GM18868 (cell line): ENCODE data around the gene PSMB3.
A peak's percentile ranks its signal among the peaks of the same experiment; 100 is the strongest.

Experiments
- ATAC-seq: cut with Tn5 transposase; IDR thresholded peaks from one replicate; pipeline ENCODE4 v1.9.1; 2021; ENCODE audit warnings: mild to moderate bottlenecking, moderate library complexity; ENCODE audit not compliant: unreplicated experiment

The PSMB3 gene

DNA sequence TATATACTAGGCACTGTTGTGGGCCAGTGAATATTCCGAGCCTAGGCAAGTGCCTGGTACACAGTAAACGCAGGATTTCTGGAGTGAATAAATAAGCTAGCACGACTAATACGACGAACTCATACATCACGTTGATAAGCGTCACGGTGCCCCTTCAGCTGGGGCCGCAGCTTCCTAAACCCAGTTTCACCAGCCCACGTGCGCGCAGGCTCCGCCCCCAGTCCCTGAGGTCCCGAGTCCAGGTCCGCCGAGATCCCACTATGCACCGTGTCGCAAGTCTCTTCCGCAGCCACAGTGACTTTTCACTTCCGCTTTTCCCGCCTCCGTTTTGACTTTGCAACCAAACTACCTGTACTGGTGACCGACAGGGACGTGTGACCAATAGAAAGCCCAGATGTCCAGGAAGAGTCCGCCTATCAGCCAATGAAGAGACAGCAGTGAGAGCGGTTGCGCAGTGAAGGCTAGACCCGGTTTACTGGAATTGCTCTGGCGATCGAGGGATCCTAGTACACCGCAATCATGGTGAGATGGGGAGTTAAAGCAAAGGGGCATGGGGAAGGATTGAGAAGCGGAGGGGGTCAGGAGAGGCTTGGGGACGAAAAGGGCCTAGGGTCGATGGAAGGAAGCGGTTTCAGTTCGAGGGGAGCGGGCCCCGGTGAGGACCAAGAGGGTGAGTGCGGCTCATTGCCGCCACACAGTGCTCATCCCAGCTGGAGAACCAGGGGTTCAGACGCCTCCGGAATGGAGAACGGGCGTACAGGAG is at the start of gene PSMB3:
Gene PSMB3 (plus strand): TSS at position 434 of the 763 bp plus-strand sequence. CDS start 86 bp downstream, at position 520.
- peak; percentile 86 for ATAC-seq

DNA sequence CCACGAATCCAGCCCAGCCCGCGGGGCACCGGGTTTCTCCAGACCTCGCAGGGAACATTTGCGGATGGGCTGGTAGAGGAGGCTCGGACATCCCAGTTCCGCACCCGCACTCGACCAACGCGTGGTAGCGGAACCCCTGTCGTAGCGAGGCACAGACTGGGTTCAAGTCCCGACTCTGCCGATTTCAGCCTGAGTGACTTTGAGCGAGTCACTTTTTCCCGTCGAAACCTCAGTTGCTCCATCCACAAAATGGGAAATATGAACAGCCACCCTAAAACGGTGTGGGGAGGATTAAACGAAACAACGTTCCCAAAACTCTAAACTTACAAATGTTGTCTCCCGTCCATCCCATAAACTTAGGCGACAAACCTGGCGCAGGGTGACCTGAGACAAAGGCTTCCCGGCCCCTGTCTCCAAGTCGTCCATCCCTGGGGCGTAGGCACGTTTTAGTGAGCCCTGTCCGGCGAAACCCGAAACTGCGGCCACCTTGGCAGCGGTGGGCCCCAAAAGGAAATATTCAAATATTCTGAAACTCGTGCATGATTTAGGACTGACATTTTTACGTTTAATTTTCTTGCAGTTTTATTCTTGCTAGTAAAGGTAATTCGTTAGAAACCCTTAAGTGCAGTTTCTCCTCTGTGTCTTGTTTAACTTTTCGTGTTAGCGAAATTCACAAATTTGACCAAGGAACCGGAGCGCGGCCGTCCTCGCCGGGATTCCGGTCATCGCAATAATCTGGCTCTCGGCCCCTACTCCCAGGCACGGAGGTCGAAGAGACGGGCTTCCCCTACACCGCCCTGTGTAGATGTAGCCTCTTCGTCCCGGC is 49.4 kb upstream of the PSMB3 start:
- ATAC-seq, result no peak

DNA sequence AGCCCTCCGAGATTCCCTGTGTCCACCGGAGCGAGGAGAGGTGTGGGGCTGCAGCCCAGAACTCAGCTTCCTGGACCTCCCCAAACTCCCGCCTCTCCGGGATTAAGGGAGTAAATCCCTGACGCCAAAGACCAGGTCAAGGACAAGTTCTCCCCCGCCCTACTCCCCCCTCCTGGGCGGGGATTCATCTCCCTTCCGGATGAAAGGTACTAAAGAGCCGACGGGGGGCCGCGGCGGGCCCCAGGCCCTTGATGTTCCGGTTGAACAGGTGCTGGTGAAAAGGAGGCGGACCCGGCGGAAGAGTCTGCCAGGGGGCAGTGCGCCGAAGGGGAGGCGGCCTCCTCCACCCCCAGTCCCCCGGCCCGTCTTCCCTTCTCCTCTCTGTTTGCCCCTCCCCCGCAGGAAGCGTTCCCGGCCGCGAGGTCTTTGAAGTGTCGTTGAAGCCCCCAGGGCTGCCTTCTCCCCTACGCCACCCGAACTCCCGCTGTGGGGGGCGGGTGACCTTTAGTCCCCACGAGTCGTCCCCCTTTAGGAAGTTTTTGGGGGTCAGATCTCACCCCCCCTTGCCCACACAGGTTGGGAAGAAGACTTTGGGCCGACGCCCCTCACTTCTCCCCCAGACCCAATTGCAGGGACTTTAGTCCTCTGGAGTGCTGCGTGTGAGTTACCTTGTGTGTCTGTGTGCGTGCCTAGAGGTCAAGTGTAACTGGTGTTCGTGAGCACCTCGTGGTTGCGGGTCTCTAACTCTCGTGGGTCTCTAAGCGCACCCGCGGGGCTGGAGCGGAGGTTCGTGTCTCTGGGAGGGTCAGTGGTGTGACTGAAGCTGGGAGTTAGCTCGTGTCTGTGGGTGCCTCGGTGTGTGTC is 48.6 kb upstream of the PSMB3 start:
- peak; percentile 23 for ATAC-seq

GRCh38 chr17:38704606-38705522 is 47.7 kb upstream of the PSMB3 start, which contains the start of gene MLLT6:
MLLT6 (plus strand) TSS chr17:38705273; CDS start chr17:38705633, 360 bp downstream.
- ATAC-seq, result no peak

DNA sequence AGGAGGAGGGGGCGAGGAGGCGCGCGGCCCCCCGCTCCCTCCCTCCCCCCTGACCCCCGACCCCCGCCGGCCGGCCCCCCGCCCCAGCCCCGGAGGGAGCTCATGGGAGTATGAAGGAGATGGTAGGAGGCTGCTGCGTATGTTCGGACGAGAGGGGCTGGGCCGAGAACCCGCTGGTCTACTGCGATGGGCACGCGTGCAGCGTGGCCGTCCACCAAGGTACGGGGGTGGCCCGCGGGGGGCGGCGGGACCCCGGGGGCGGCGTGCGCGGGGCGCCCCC is 47.1 kb upstream of the PSMB3 start:
- ATAC-seq, result no peak

GRCh38 chr17:38705803-38706504 is 46.6 kb upstream of the PSMB3 start:
- no peak for ATAC-seq

DNA sequence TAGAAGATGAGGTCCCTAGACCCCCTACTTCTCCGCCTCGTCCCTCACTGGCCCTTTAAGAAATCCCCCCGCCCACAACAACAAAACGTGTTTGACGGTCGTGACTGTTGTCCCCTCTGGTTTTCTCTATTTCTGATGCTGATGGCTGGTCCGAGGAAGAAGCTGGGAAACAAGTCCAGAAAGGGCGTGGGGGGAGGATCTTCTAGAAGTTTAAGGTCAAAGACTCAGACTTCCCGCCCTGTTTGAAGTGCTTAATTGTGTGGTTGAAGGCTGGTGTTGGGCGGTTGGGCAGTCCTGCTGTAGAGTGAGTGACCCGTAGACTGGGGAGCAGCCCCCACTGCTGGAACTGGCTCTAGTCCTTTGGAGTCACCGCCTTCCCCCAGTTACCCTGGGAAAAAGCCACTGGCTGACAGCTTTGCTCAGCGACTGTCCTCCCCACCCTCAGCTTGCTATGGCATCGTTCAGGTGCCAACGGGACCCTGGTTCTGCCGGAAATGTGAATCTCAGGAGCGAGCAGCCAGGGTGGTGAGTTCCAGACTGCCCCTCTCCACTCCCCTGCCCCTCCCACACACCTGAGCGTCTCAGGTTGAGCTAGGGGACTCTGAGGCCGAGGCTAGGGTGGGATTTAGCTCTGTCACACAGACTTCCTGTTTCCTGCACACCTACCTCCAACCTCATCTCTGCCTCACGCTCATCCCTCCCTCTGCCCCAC is 45.9 kb upstream of the PSMB3 start:
- no peak for ATAC-seq

DNA sequence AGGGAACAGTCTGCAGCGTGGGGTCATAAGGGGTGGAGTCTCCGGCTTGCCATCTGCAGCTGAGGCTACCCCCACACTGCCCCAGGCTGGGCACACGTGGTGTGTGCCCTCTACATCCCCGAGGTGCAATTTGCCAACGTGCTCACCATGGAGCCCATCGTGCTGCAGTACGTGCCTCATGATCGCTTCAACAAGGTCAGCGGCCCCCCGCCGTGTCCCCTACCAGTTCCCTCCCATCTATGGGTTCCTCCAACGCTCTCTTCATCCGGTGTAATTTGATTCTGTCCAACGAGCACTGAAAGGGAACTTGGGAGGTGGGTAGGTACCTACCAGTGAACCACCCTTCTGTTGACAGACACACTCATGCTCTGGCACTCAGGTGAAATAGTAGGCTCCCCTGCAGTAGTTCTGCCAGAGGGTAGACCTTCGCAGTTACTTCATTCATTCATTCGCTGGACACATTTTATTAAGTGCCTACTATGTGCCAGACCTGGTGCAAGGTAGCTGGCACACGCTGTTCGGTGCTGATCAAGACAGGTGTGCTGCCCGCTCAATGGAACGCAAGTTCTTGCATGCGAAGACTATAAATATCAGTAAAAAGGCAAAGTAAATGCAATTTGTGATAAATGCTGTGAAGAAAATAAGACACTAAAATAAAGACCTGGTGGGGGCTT is 44.7 kb upstream of the PSMB3 start:
- ATAC-seq, result no peak

DNA sequence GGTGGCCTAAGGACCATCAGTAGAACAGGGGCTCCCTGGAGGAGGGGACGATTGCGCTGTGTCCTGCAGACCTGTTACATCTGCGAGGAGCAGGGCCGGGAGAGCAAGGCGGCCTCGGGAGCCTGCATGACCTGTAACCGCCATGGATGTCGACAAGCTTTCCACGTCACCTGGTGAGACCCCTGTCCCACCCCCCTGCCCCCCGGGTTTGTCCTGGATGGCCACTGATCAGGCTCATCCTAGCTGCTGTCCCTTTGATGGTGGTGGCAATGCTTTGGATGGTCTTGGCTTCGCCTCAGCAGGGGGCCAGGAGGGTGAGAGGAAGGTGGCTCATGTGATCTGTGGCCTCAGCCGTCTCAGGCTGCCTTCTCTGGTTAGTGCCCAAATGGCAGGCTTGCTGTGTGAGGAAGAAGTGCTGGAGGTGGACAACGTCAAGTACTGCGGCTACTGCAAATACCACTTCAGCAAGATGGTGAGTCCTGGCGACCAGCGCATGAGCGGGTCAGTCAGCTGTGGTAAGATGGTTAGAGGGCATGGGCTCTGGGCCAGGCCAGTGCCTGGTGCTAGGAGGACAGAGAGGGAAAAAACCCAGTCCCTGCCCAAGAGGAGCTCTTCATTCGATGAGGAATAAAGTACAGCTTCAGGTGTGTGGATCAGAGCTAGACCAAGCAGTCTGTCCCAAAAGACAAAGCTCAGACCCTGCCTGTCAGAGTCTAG is 43.3 kb upstream of the PSMB3 start:
- no peak for ATAC-seq

DNA sequence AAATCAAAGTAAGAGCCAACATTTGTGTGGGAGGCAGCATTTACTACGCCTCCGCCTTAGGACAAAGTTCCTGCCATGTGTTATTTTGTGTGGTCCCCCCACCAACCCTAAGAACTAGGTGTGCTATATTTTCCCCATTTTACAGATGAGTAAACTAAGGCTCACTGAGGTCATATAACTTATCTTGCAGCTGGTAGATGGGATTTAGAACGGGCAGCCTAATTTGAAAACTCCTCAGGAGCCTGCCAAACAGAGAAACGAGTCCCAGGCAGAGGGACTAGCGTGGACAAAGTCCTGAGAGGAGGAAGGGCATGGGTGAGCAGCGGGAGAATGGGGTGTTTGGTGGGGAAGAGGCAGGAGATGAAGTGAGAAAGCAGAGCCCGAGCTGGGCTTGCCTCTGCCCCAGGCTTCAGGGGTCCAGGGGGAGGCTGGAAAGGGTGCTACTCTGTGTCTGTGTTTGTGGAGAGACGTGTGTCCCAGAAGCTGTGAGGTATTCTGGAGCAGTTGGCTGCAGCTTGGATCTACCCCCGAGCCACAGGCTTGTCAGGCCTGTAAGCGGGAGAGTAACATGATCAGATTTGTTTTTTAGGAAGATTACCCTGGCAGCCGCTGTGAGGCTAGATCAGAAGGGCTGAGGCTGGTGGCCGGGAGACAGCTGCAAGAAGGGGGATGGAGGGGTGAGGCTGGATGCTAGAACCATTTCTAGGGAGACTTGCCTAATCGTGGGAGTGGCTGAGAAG is 42.5 kb upstream of the PSMB3 start:
- ATAC-seq, result no peak

GRCh38 chr17:38710604-38710962 is 42.0 kb upstream of the PSMB3 start:
- no peak for ATAC-seq

- no peak for ATAC-seq
Observed at GRCh38 chr17:38710985-38711384, 41.6 kb upstream of the PSMB3 start.

DNA sequence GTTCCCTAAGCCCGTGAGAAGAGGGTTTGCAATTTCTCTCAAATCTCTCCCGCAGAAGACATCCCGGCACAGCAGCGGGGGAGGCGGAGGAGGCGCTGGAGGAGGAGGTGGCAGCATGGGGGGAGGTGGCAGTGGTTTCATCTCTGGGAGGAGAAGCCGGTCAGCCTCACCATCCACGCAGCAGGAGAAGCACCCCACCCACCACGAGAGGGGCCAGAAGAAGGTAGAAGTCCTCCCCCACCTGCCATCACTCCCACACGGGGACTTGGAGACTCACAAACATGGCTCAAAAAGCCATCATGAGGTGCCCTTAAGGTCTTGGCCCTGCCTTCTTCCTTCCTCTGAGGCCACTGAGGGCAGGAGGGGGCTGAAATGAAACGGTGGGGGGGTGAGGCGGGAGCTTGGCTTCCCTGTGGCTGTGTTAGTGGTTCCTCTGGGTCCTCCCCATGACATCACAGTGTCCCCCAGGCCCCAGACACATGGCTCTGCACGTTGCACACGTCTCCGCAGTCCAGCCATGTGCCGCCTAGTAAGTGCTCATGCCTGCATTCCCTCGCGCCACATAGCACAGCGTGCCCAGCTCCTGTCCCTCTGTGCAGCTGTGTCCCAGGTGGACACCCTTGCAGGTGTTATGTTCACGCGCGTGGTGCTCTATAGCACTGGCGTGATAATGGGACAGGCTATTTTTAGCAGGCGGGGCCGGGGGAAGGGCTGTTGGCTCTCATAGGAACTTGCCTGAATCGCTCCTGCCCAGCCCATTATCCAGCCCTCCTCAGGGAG is 40.6 kb upstream of the PSMB3 start:
- ATAC-seq, result no peak

- no peak for ATAC-seq
Observed at GRCh38 chr17:38712593-38712992, 39.9 kb upstream of the PSMB3 start.

- ATAC-seq, result no peak
Observed at GRCh38 chr17:38713456-38714075, 39.0 kb upstream of the PSMB3 start.
